Spleen (tissue), 7 donors: ENCODE results near the gene BMP6.

ENCODE experiments used
- POLR2A ChIP-seq, 3 donors: fragments of 450-650 bp; IDR thresholded peaks; one replicate each; pipeline ENCODE4 v1.5.1; 2017; ENCODE audit warnings: antibody characterized with exemption in 3 of 3, mild to moderate bottlenecking in 1 of 3
- TF ChIP-seq, protein P1 (sequence below), 11 experiments: fragments of 200-600 bp in 7 of 11; fragments of 450-650 bp in 4 of 11; sonication (generic) in 4 of 11; IDR thresholded peaks in 8 of 11; conservative IDR thresholded peaks in 3 of 11; 1 replicate in 7 of 11; 2 replicates in 4 of 11; pipeline versions ENCODE4 v1.4.0 to v1.8.0; 2016 to 2021; ENCODE audit warnings: antibody characterized with exemption in 11 of 11, inconsistent platforms in 4 of 11, mild to moderate bottlenecking in 1 of 11
- donor health status: DM: no; HTN: no; CAD: no; lungs with moderate emphysema.
- donor health status: DM: no; HTN: no; CAD: no.
- donor health status: DM: no; HTN: no; CAD: no.

DNA sequence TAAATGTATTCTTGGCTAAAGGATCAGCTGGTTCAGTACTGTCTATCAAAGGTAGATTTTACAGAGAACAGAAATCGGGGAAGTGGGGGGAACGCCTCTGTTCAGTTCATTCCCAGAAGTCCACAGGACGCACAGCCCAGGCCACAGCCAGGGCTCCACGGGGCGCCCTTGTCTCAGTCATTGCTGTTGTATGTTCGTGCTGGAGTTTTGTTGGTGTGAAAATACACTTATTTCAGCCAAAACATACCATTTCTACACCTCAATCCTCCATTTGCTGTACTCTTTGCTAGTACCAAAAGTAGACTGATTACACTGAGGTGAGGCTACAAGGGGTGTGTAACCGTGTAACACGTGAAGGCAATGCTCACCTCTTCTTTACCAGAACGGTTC lies 154.8 kb downstream of the BMP6 start:
- TF ChIP-seq POLR2A (IDR thresholded peaks at IDR 0.05) = no peak
- TF ChIP-seq, protein P1, sequence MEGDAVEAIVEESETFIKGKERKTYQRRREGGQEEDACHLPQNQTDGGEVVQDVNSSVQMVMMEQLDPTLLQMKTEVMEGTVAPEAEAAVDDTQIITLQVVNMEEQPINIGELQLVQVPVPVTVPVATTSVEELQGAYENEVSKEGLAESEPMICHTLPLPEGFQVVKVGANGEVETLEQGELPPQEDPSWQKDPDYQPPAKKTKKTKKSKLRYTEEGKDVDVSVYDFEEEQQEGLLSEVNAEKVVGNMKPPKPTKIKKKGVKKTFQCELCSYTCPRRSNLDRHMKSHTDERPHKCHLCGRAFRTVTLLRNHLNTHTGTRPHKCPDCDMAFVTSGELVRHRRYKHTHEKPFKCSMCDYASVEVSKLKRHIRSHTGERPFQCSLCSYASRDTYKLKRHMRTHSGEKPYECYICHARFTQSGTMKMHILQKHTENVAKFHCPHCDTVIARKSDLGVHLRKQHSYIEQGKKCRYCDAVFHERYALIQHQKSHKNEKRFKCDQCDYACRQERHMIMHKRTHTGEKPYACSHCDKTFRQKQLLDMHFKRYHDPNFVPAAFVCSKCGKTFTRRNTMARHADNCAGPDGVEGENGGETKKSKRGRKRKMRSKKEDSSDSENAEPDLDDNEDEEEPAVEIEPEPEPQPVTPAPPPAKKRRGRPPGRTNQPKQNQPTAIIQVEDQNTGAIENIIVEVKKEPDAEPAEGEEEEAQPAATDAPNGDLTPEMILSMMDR (IDR thresholded peaks at IDR 0.05 in 8 of 11, conservative IDR thresholded peaks at IDR 0.05 in 3 of 11) = no peak
